HG03135 (cell line): ENCODE measurements around the gene CIBAR2.
"Not testable (repeated sequence)": the region's sequence is repeated elsewhere in the genome, so short reads cannot be mapped to it uniquely, and the experiment has no call there.

ENCODE experiments used
- ATAC-seq: cut with Tn5 transposase; IDR thresholded peaks from one replicate; pipeline ENCODE4 v1.9.1; 2021; ENCODE audit warnings: mild to moderate bottlenecking, moderate library complexity; ENCODE audit not compliant: unreplicated experiment

The CIBAR2 gene

DNA sequence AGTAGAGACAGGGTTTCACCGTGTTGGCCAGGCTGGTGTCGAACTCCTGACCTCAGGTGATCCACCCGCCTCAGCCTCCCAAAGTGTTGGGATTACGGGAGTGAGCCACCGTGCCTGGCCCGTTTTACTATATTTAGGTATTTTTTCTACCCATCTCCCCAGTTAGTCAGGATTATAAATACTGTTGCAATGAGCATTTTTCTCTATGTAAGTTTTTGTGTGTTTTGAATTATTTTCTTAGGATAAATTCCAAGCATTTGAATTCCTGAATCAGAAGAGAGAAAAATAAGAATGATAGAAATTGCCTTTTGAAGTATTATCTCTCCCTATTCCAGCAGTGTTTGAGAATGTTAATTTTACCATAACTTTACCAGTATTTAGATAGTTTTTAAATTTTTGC lies 48.1 kb downstream of the CIBAR2 start:
- ATAC-seq = no peak

DNA sequence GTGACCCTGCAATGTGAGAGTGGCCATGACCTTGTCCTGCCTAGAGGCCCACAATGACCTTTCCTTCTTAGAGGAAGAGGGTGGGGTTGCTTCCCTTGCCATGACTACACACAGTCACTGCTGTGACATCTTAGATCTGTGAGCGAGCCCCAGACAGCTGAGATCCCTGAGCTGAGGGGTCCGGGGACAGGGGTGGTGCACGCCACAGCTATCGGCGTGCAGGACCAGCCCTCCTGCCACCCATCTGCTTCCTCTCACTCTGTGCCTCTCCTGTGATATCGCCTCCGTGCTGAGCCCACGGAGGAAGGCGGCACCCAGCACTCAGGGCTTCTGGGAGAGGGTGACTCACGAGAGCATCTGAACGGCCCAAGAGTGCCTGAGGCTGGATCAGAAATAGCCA lies 49.4 kb downstream of the CIBAR2 start:
- no peak for ATAC-seq

DNA sequence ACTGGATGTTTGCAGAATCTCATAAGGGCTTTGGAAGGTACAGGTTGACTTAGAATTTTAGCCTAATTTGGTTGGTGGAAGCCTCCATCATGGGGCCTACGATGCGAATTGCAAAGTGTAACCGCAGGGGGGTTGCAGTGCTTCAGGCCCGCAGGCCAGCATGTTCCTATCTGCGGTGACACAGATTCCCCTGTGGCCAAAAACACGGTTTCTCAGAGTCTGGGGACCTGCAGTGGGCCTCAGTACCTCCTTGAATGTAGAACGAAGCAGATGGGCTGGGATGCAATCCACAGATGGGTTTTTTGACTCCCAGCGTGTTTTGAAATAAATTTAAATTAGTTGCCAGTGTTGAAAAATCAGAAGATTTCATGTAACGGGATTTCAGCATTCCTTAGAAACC lies 49.9 kb downstream of the CIBAR2 start:
- no peak for ATAC-seq

DNA sequence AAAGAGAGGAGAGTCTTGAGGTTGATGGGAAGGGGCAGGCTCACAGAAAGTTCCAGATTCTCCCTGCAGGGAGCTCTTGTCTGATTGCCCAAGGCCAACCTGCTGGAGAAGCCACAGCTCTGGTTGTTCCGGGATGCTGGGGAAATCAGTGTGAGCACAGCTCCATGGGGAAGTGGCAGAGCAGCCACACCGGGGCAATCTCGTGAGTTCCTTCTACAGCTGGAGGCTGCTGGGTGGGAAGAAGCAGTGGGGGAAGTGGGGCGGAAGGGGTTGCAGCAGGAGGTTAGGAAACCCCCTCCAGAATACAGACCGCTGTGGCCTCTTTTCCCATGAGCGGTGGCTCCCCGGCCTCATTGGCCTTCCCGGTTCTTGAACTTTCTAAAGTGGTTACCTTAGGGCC lies 50.7 kb downstream of the CIBAR2 start:
- no peak for ATAC-seq

DNA sequence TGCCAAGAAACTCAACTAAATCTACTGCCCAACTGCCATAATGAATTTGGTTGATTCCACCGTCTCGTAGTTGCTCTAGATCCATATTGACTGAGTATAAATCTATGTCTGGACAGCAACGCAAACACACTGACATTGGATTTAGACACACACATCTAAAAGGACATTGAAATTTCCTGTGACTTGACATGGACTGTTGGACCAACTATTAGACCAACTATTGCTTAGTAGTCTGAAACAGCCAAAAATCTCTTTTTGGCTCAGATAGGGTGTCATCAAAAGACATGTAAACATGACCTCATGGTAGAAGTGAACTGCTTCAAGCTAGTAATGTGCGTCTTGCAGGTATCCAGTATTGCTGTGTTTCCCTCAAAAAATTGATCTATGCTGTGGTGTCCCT lies 53.4 kb downstream of the CIBAR2 start:
- ATAC-seq = no peak

DNA sequence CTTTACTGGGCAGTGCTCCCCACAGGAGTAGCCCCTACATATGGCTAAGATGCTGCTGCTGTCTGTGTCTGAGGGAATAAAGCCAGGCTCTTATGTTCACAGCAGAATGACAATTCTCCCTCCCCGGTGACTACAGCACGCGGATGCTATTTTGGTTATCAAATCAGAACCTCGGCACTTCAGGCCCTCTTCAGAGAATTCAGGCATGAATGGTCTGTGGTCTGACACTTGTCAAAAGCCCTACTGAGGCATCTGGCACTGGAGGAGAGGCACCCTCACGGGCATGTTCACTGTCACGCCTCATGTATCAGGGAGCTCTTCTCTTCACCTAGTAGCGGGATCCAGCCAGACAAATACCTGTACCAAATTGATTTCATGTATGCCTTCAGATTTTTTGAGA lies 54.3 kb downstream of the CIBAR2 start:
- ATAC-seq = no peak

DNA sequence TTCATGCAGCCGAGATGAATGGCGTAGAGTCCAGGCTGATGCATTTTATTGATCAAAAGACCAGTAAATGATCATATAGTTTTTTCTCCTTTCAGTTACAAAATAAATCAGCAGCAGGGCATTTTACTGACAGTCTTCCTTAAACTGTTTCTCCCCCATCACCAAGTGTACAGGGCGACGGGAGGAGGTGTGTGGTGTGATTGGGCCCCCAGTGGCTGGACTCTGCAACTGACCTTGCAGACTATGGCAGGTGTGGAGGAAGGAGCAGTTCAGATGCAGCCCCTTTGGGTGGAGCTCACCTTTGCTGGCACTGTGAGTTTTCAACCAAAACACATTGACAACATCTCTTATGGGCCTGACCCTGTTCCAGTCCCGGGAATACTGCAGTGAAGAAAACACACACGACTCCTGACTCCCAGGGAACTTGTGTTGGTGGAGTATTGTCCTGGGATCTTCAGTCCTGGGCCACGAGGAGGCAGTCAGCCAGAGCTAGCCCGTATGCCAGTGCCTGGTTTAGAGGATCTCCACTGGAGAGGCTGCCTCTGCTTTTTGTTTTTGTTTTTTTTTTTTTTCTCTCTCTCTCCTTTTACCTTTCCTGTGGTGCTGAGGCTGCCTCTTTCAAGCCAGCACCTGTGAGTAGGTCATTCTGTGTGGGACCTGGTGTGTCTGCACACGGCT lies 54.9 kb downstream of the CIBAR2 start:
- ATAC-seq = no peak

DNA sequence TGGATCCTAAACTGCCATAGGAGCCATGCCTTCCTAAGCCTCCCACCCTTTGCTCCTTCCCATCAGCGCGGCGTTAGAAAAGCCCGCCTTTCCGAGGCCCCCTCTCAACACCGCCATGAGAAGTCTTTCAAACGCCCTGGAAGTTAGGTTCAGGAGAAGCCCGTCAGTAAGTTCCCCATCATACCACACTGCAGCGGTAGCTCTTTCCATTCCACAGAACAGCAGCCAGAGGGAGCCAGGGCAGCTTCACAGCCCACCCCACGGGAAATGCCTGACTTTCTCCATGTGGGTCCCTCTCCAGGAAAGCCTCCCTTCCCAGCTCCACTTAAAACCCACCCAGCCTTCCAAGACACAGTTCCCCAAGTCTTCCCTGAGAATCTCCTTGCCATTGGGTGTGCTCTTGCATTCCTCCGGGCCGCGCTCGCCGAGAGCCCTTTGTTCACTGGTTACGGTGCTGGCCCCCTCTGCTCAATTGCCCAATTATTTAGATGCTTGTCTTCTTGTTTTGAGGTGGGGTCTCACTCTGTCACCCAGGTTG lies 56.0 kb downstream of the CIBAR2 start:
- ATAC-seq = no peak

DNA sequence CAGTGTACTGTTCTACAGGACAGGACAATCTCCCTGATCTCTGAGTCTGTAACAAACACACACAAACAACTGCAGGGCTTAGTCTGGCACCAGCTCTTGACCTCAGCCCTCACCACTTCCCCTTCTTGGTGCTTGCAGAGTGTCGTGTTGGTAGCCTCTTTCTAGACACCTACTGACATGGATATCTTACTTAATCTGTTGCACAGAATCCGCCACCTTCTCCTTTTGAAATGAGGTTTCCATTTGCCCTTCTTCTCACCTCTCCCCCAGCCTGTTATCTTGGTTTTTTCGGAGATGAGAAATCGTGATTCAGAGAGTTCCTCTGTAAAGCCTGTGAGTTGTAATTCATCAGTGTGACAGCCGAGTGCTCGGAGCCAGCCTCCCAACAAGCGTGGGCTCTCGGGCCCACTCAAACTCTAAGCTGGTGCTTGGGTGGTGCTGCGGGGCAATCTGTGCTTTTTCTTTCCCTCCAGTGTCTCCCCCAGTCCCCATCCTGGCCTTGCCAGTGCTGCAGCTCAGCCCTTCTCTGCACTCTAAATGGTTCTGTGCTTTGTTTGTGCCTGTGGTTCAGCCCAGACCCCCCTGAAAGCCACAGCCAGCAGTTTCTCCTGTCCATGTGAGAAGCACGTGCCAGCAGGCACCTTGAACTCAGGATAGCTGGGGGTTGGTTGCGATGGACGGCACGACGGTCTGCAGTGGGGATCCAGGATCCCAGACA lies 56.6 kb downstream of the CIBAR2 start:
- ATAC-seq = peak; percentile 75

DNA sequence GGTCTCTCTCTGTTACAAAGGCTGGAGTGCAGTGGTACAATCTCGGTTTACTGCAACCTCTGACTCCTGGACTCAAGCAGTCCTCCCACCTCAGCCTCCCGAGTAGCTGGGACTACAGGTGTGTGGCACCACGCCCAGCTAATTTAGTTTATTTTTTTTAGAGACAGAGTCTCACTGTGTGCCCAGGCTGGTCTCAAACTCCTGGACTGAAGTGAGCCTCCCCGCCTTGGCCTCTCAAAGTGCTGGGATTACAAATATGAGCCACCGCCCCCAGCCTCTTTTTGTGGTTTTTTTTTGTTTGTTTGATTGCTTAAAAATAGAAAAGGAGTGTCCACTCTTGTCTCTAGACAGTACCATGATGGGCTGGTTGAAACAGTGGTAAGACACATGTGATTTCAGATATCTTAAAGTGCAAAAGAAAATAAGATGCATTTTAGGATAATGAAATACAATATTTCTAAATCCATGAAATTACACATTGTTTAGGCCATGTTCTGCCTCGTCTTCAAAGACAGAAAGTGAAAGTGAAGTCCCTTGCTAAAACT lies 57.3 kb downstream of the CIBAR2 start:
- ATAC-seq = no peak

DNA sequence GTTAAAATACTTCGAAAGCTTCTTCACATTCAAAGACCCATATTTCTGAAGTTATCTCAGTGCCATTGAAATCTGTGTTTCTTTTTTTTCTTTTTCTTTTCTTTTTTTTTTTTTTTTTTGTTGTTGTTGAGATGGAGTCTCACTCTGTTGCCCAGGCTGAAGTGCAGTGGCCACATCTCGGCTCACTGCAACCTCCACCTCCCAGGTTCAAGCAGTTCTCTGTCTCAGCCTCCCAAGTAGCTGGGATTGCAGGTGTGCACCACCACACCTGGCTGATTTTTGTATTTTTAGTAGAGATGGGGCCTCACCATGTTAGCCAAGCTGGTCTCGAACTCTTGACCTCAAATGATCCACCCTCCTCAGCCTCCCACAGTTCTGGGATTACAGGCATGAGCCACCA lies 58.0 kb downstream of the CIBAR2 start:
- ATAC-seq = not testable (repeated sequence)

DNA sequence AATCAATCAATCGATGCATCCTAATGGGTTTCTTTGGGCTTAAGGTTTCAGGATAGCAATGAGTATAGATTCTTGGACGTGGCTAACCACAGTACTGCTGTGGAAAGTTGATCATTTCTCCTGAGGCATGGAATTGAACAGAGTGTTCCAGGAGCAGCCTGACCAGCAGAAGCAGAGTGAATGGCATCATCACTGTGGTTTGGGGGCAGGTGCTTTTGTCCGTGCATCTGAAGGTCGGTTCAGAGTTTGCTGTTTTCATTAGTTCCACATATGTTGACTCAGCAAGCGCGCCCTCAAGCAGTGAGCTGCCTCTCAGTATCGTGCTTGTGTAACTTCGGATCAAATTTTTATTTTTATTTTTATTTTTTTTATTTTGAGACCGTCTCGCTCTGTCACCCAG lies 59.7 kb downstream of the CIBAR2 start:
- no peak for ATAC-seq

DNA sequence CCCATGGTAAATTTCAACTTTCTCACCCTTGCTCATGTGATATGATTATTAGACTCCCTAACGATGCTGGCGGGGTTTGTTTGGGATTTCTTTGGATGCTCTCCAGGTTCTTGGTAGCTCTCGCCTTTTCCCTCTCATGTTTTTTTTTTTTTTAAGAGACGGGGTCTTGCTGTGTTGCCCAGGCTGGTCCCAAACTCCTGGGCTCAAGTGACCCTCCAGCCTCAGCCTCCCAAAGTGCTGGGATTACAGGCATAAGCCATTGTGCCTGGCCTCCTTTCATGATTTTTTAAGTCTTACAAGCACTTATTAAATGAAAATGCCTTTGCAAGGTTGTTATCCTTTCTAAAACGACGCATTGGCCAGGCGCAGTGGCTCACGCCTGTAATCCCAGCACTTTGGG lies 60.6 kb downstream of the CIBAR2 start:
- no peak for ATAC-seq

DNA sequence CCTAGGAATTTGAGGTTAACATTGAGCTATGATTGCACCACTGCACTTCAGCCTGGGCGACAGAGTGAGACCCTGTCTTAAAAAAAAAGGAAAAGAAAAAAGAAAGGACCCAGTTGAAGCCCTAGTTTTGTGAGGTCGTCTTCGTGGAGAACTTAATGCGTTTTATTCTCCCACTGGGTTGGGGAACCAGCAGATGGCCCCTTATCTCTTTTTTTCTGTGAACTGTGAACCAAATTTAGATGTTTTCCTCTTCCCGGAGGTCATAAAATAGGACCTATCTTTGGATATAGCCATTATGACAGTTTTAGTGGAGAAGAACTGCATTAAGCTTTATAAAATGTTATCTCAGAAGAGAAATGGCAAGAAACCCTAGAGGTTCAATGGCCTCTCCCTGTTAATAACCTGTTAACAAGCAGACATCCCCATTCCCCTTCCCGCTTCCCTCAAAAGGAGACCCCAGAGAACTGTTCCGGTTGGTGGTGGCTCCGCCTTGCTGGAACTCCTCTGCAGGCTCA lies 61.1 kb downstream of the CIBAR2 start:
- ATAC-seq = no peak

DNA sequence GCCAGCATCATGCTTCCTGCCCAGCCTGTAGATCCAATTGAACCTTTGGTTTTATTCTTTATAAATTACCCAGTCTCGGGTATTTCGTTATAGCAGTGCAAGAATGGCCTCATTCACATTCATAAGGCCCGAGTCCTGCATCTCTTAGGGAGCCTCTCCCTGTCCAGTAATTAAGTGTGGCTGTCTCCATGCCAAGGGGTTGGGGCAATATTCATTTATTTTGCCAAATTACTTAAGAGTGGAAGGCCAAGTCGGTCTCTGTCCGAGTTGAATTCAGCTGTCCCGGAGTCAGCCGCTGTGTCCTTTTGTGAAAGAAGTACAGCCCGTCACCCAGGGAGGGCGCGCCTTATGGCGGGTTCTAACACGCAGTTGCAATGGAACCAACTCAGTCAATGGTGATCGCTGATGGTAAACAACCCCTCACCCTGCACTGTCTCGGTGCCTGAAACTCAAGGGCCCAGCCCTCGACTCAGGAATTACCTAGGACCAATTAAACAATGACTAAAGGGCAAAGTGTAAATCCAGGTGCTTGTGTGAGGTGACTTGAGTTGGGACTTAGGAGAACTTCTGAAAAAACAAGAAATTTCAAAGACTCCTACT lies 62.5 kb downstream of the CIBAR2 start:
- ATAC-seq = no peak

DNA sequence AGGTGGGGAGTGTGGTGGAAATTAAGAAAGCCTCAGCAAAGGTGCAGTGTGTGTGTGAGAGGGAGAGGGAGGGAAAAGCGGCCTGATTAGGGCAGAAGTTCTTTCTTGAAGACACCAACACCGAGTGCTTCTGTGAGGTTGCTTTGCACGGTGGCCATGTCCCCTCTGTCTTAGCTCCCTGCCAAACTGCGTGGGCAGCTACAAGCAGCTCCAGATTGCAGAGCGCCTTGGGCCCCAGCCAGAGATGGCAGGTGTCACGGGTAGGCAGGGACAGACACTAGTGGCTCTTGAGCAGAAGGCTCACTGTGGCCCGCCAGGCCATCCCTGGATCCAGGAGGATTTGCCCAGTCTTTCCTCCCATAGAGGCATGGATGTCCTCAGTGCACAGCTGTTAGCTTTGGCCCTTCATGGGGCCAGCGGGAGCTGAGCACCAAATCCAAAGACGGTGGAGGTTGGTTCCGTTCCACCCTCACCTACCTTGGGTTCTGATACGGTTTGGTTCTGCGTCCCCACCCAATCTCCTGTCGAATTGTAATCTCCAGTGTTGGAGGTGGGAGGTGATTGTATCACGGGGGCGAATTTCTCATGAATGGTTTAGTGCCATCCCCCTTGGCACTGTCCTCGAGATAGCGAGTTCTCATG lies 63.2 kb downstream of the CIBAR2 start:
- no peak for ATAC-seq
